ENCODE results near the gene HBP1. TPM values are rescaled to one million over a fixed set of nuclear protein-coding genes. Genes with fewer than 3 reads are reported as not detected.

The HBP1 gene
- polyA plus RNA-seq = 10 to 100 TPM; 48.7 to 58.9 TPM

GRCh38 chr7:107168233-107169119 lies at the start of gene HBP1:
Gene HBP1, plus strand, starts transcription at chr7:107169003. Its CDS starts 10,891 bp downstream, at chr7:107179894.
- Histone ChIP-seq H3K27ac (ENCODE audit: low read depth in 2 of 2, low read length in 1 of 2) (peak within 1 kb of the TSS; percentile 100), H3K36me3 (ENCODE audit: control insufficient read depth in 2 of 2, insufficient read depth in 2 of 2, low read length in 1 of 2) (peaks cover 0 to 2% of the 10 kb centered on the region in 2 donors), H3K4me1 (ENCODE audit: control insufficient read depth in 2 of 2, insufficient read depth in 2 of 2, low read length in 1 of 2) (no peaks in the 10 kb centered on the region), H3K27me3 (ENCODE audit: control insufficient read depth in 1 of 2, insufficient read depth in 2 of 2, low read length in 2 of 2) (no peaks in the 10 kb centered on the region), H3K9me3 (ENCODE audit: control insufficient read depth in 2 of 2, insufficient read depth in 1 of 2, low read depth in 1 of 2, low read length in 1 of 2) (no peaks in the 10 kb centered on the region), H3K4me3 (ENCODE audit: low read depth in 1 of 2, low read length in 2 of 2) (peak within 1 kb of the TSS; percentile 97 to 99)
- 0% methylated on average over 44 of the region's 44 CpGs for WGBS, 2 donors

GRCh38 chr7:107119376-107120105 lies 49.3 kb upstream of the HBP1 start:
- Histone ChIP-seq H3K27ac (ENCODE audit: low read depth in 2 of 2, low read length in 1 of 2) (no peak overlapping the region), H3K27me3 (ENCODE audit: control insufficient read depth in 1 of 2, insufficient read depth in 2 of 2, low read length in 2 of 2) (no peaks in the 10 kb centered on the region), H3K4me3 (ENCODE audit: low read depth in 1 of 2, low read length in 2 of 2) (no peak overlapping the region), H3K9me3 (ENCODE audit: control insufficient read depth in 2 of 2, insufficient read depth in 1 of 2, low read depth in 1 of 2, low read length in 1 of 2) (no peaks in the 10 kb centered on the region), H3K36me3 (ENCODE audit: control insufficient read depth in 2 of 2, insufficient read depth in 2 of 2, low read length in 1 of 2) (no peaks in the 10 kb centered on the region), H3K4me1 (ENCODE audit: control insufficient read depth in 2 of 2, insufficient read depth in 2 of 2, low read length in 1 of 2) (no peaks in the 10 kb centered on the region)
- WGBS, 2 donors = 86% methylated on average over 6 of the region's 6 CpGs

- Histone ChIP-seq H3K4me1 (ENCODE audit: control insufficient read depth in 2 of 2, insufficient read depth in 2 of 2, low read length in 1 of 2) (no peaks in the 10 kb centered on the region), H3K27ac (ENCODE audit: low read depth in 2 of 2, low read length in 1 of 2) (no peak overlapping the region), H3K4me3 (ENCODE audit: low read depth in 1 of 2, low read length in 2 of 2) (no peak overlapping the region), H3K36me3 (ENCODE audit: control insufficient read depth in 2 of 2, insufficient read depth in 2 of 2, low read length in 1 of 2) (no peaks in the 10 kb centered on the region), H3K27me3 (ENCODE audit: control insufficient read depth in 1 of 2, insufficient read depth in 2 of 2, low read length in 2 of 2) (no peaks in the 10 kb centered on the region), H3K9me3 (ENCODE audit: control insufficient read depth in 2 of 2, insufficient read depth in 1 of 2, low read depth in 1 of 2, low read length in 1 of 2) (no peaks in the 10 kb centered on the region)
- WGBS, 2 donors = 31 to 43% methylated on average over 4 of the region's 4 CpGs
These were observed 46.3 kb upstream of the HBP1 start for GRCh38 chr7:107122486-107122911.

- H3K4me1 ChIP-seq (ENCODE audit: control insufficient read depth in 2 of 2, insufficient read depth in 2 of 2, low read length in 1 of 2) = no peaks in the 10 kb centered on the region
- WGBS, 2 donors = 92 to 94% methylated on average over 4 of the region's 4 CpGs
- no peak overlapping the region for H3K27ac ChIP-seq (ENCODE audit: low read depth in 2 of 2, low read length in 1 of 2)
- no peaks in the 10 kb centered on the region for H3K36me3 ChIP-seq (ENCODE audit: control insufficient read depth in 2 of 2, insufficient read depth in 2 of 2, low read length in 1 of 2)
- no peaks in the 10 kb centered on the region for H3K27me3 ChIP-seq (ENCODE audit: control insufficient read depth in 1 of 2, insufficient read depth in 2 of 2, low read length in 2 of 2)
- H3K4me3 ChIP-seq (ENCODE audit: low read depth in 1 of 2, low read length in 2 of 2) = no peak overlapping the region
- H3K9me3 ChIP-seq (ENCODE audit: control insufficient read depth in 2 of 2, insufficient read depth in 1 of 2, low read depth in 1 of 2, low read length in 1 of 2) = no peaks in the 10 kb centered on the region
These were observed 45.4 kb upstream of the HBP1 start for GRCh38 chr7:107123392-107123791.

GRCh38 chr7:107125475-107125874 lies 43.3 kb upstream of the HBP1 start:
- Histone ChIP-seq H3K27ac (ENCODE audit: low read depth in 2 of 2, low read length in 1 of 2) (no peak overlapping the region), H3K36me3 (ENCODE audit: control insufficient read depth in 2 of 2, insufficient read depth in 2 of 2, low read length in 1 of 2) (no peaks in the 10 kb centered on the region), H3K9me3 (ENCODE audit: control insufficient read depth in 2 of 2, insufficient read depth in 1 of 2, low read depth in 1 of 2, low read length in 1 of 2) (no peaks in the 10 kb centered on the region), H3K27me3 (ENCODE audit: control insufficient read depth in 1 of 2, insufficient read depth in 2 of 2, low read length in 2 of 2) (no peaks in the 10 kb centered on the region), H3K4me3 (ENCODE audit: low read depth in 1 of 2, low read length in 2 of 2) (no peak overlapping the region), H3K4me1 (ENCODE audit: control insufficient read depth in 2 of 2, insufficient read depth in 2 of 2, low read length in 1 of 2) (no peaks in the 10 kb centered on the region)
- WGBS, 2 donors = 74% methylated on average over 5 of the region's 5 CpGs

GRCh38 chr7:107128217-107128616 lies 40.6 kb upstream of the HBP1 start:
- Histone ChIP-seq H3K27me3 (ENCODE audit: control insufficient read depth in 1 of 2, insufficient read depth in 2 of 2, low read length in 2 of 2) (no peaks in the 10 kb centered on the region), H3K4me3 (ENCODE audit: low read depth in 1 of 2, low read length in 2 of 2) (no peak overlapping the region), H3K27ac (ENCODE audit: low read depth in 2 of 2, low read length in 1 of 2) (no peak overlapping the region), H3K4me1 (ENCODE audit: control insufficient read depth in 2 of 2, insufficient read depth in 2 of 2, low read length in 1 of 2) (no peaks in the 10 kb centered on the region), H3K36me3 (ENCODE audit: control insufficient read depth in 2 of 2, insufficient read depth in 2 of 2, low read length in 1 of 2) (no peaks in the 10 kb centered on the region), H3K9me3 (ENCODE audit: control insufficient read depth in 2 of 2, insufficient read depth in 1 of 2, low read depth in 1 of 2, low read length in 1 of 2) (no peaks in the 10 kb centered on the region)
- WGBS, 2 donors = 88 to 92% methylated on average over 2 of the region's 2 CpGs

- Histone ChIP-seq H3K27me3 (ENCODE audit: control insufficient read depth in 1 of 2, insufficient read depth in 2 of 2, low read length in 2 of 2) (no peaks in the 10 kb centered on the region), H3K4me1 (ENCODE audit: control insufficient read depth in 2 of 2, insufficient read depth in 2 of 2, low read length in 1 of 2) (no peaks in the 10 kb centered on the region), H3K4me3 (ENCODE audit: low read depth in 1 of 2, low read length in 2 of 2) (no peak overlapping the region), H3K36me3 (ENCODE audit: control insufficient read depth in 2 of 2, insufficient read depth in 2 of 2, low read length in 1 of 2) (no peaks in the 10 kb centered on the region), H3K27ac (ENCODE audit: low read depth in 2 of 2, low read length in 1 of 2) (no peak overlapping the region), H3K9me3 (ENCODE audit: control insufficient read depth in 2 of 2, insufficient read depth in 1 of 2, low read depth in 1 of 2, low read length in 1 of 2) (no peaks in the 10 kb centered on the region)
- WGBS, 2 donors = 90 to 91% methylated on average over 3 of the region's 3 CpGs
These were observed 40.1 kb upstream of the HBP1 start for GRCh38 chr7:107128748-107129147.

- H3K27ac ChIP-seq (ENCODE audit: low read depth in 2 of 2, low read length in 1 of 2) = no peak overlapping the region
- no peaks in the 10 kb centered on the region for H3K4me1 ChIP-seq (ENCODE audit: control insufficient read depth in 2 of 2, insufficient read depth in 2 of 2, low read length in 1 of 2)
- no peak overlapping the region for H3K4me3 ChIP-seq (ENCODE audit: low read depth in 1 of 2, low read length in 2 of 2)
- H3K9me3 ChIP-seq (ENCODE audit: control insufficient read depth in 2 of 2, insufficient read depth in 1 of 2, low read depth in 1 of 2, low read length in 1 of 2) = no peaks in the 10 kb centered on the region
- WGBS, 2 donors = 75 to 76% methylated on average over 6 of the region's 6 CpGs
- no peaks in the 10 kb centered on the region for H3K27me3 ChIP-seq (ENCODE audit: control insufficient read depth in 1 of 2, insufficient read depth in 2 of 2, low read length in 2 of 2)
- no peaks in the 10 kb centered on the region for H3K36me3 ChIP-seq (ENCODE audit: control insufficient read depth in 2 of 2, insufficient read depth in 2 of 2, low read length in 1 of 2)
These were observed 38.1 kb upstream of the HBP1 start for GRCh38 chr7:107130487-107131220.

- Histone ChIP-seq H3K27ac (ENCODE audit: low read depth in 2 of 2, low read length in 1 of 2) (no peak overlapping the region), H3K4me3 (ENCODE audit: low read depth in 1 of 2, low read length in 2 of 2) (no peak overlapping the region), H3K9me3 (ENCODE audit: control insufficient read depth in 2 of 2, insufficient read depth in 1 of 2, low read depth in 1 of 2, low read length in 1 of 2) (no peaks in the 10 kb centered on the region), H3K4me1 (ENCODE audit: control insufficient read depth in 2 of 2, insufficient read depth in 2 of 2, low read length in 1 of 2) (no peaks in the 10 kb centered on the region), H3K36me3 (ENCODE audit: control insufficient read depth in 2 of 2, insufficient read depth in 2 of 2, low read length in 1 of 2) (no peaks in the 10 kb centered on the region), H3K27me3 (ENCODE audit: control insufficient read depth in 1 of 2, insufficient read depth in 2 of 2, low read length in 2 of 2) (no peaks in the 10 kb centered on the region)
- WGBS, 2 donors = 66 to 77% methylated on average over 2 of the region's 2 CpGs
These were observed 35.4 kb upstream of the HBP1 start for GRCh38 chr7:107133396-107133795.
